ENCODE measurements around the gene CD2BP2. TPM values are rescaled to one million over a fixed set of nuclear protein-coding genes. Genes with fewer than 3 reads are reported as not detected.

Gene CD2BP2
- total RNA-seq, 2 experiments from 2014 or later: 43.8 to 44.5 TPM

DNA sequence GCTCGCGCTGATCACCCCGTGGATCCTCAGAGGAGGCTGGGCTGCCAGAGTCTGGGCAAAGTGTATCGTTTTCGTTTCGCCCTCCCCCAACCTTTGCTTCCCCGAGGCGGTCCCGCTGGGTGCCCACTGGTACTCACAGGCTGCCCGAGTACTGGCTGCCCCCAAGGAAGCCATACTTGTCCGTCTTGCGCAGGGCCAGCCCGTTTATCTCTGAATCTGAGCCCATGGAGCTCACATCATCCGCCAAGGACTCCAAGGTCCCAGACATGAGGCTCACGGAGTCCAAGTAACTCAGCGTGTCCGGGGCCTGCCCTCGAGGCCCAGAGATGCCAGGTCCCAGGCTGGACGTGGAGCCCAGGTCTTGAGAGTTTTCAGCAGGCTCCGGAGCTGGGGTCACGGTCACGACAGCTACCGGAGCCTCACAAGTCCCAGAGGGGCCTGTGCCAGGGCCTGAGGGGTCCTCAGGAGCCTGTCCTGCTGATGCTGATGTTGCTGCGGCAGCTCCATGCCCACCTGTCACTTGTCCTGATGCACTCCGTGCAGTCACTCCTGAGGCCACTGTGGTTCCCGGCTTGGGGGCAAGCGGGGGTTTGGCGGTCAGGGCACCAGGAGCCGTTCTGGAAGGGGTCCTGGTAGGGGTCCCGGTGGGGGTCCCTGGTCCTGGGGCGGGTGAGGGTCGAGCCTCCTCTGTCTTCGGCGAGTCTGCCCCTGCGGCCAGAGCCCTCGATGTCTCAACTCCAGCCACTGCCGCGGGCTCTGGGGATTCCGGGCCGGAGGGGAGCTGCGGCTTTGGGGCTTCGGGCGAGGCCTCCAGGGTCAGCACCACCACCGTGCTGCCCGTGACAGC lies 14.2 kb upstream of the CD2BP2 start:
- peaks cover 38% of the 10 kb centered on the region for H3K36me3 Mint-ChIP-seq (ENCODE audit: low read depth)
- no peak for ATAC-seq
- H3K27ac Mint-ChIP-seq: peak overlapping the region; percentile 86
- H3K4me1 Mint-ChIP-seq (ENCODE audit: low read depth): peaks cover 33% of the 10 kb centered on the region
- TF ChIP-seq, protein P1, sequence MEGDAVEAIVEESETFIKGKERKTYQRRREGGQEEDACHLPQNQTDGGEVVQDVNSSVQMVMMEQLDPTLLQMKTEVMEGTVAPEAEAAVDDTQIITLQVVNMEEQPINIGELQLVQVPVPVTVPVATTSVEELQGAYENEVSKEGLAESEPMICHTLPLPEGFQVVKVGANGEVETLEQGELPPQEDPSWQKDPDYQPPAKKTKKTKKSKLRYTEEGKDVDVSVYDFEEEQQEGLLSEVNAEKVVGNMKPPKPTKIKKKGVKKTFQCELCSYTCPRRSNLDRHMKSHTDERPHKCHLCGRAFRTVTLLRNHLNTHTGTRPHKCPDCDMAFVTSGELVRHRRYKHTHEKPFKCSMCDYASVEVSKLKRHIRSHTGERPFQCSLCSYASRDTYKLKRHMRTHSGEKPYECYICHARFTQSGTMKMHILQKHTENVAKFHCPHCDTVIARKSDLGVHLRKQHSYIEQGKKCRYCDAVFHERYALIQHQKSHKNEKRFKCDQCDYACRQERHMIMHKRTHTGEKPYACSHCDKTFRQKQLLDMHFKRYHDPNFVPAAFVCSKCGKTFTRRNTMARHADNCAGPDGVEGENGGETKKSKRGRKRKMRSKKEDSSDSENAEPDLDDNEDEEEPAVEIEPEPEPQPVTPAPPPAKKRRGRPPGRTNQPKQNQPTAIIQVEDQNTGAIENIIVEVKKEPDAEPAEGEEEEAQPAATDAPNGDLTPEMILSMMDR (IDR thresholded peaks at IDR 0.05): no peak
- peak; percentile 30 for DNase-seq
- CTCF ChIA-PET: interaction anchor here (1.2 to 1.6 kb wide), 3 partner anchors 11 to 40 kb away, joined by 3 to 7 read pairs (median 6); no protein-coding TSS in a partner anchor
- no peaks in the 10 kb centered on the region for H3K9me3 Mint-ChIP-seq
- H3K27me3 Mint-ChIP-seq: no peaks in the 10 kb centered on the region
- H3K4me3 Mint-ChIP-seq: peak overlapping the region; percentile 95
- POLR2A ChIA-PET: interaction anchor here (1.0 to 8.0 kb wide), 5 partner anchors 12 to 46 kb away, joined by 3 to 73 read pairs (median 6); partner anchors contain the start of genes CD2BP2 and ZNF48
- intact Hi-C loops (cut with micrococcal nuclease): no loop called here

- Mint-ChIP-seq H3K27me3 (no peaks in the 10 kb centered on the region), H3K4me1 (ENCODE audit: low read depth) (peaks cover 33% of the 10 kb centered on the region), H3K9me3 (no peaks in the 10 kb centered on the region), H3K36me3 (ENCODE audit: low read depth) (peaks cover 41% of the 10 kb centered on the region), H3K27ac (peak overlapping the region; percentile 86), H3K4me3 (peak overlapping the region; percentile 95)
- CTCF ChIA-PET: interaction anchor here (1.2 to 1.6 kb wide), 3 partner anchors 10 to 41 kb away, joined by 3 to 6 read pairs (median 4); no protein-coding TSS in a partner anchor
- no peak for ATAC-seq
- POLR2A ChIA-PET: interaction anchor here (1.0 to 8.0 kb wide), 5 partner anchors 11 to 47 kb away, joined by 3 to 73 read pairs (median 6); partner anchors contain the start of genes CD2BP2 and ZNF48
- intact Hi-C loops (cut with micrococcal nuclease): no loop called here
- DNase-seq: no peak
- TF ChIP-seq, protein P1 (IDR thresholded peaks at IDR 0.05): no peak
These were observed 13.6 kb upstream of the CD2BP2 start for GRCh38 chr16:30368792-30369090.

- no peak for DNase-seq
- Mint-ChIP-seq H3K9me3 (no peaks in the 10 kb centered on the region), H3K36me3 (ENCODE audit: low read depth) (peaks cover 43% of the 10 kb centered on the region), H3K27me3 (no peaks in the 10 kb centered on the region), H3K4me1 (ENCODE audit: low read depth) (peaks cover 33% of the 10 kb centered on the region), H3K27ac (peak overlapping the region; percentile 86), H3K4me3 (peak overlapping the region; percentile 95)
- POLR2A ChIA-PET: interaction anchor here (1.5 to 8.0 kb wide), 3 partner anchors 11 to 27 kb away, joined by 6 to 73 read pairs (median 7); partner anchors contain the start of genes CD2BP2 and ZNF48
- CTCF ChIA-PET: interaction anchor here (1.2 to 1.6 kb wide), 4 partner anchors 10 to 42 kb away, joined by 3 to 6 read pairs (median 4); no protein-coding TSS in a partner anchor
- TF ChIP-seq, protein P1 (IDR thresholded peaks at IDR 0.05): no peak
- intact Hi-C loops (cut with micrococcal nuclease): no loop called here
- no peak for ATAC-seq
These were observed 13.1 kb upstream of the CD2BP2 start for GRCh38 chr16:30368122-30368791.

DNA sequence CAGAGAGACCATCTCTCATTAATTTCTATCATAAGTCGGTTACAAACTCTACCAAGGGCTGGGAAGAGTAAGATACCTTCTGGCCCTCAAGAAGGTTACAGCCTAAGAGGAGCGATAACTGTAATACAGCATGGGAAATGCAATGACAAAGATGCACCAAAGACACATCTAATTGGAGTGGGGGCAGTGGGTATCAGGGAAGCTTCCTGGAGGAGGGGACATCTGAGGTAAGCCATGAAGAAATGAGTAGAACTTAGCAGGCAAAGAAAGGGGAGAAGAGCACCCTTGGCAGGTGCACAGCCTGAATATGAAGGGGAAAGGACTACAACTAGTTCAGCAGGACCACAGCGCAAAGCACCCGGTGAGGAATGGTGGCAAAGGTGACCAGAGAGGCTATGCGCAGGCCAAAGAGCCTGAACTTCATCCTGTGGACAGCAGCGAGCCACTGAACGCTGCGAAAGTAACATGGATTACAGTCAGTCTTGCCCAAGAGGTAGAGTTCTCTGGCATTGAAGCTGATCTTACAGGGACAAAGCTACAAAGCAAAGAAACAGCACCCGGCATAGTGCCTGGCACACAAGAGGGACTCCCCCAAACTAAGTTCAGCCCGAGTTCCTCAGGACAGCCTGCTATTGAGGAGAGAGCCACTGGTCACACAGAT lies 12.4 kb upstream of the CD2BP2 start:
- Mint-ChIP-seq H3K9me3 (no peaks in the 10 kb centered on the region), H3K27ac (peak overlapping the region; percentile 86), H3K27me3 (no peaks in the 10 kb centered on the region), H3K4me1 (ENCODE audit: low read depth) (peaks cover 33% of the 10 kb centered on the region), H3K4me3 (peak overlapping the region; percentile 95), H3K36me3 (ENCODE audit: low read depth) (peaks cover 48% of the 10 kb centered on the region)
- ATAC-seq: no peak
- ChIA-PET CTCF (interaction anchor here (1.3 to 1.7 kb wide), 3 partner anchors 14 to 43 kb away, joined by 4 to 5 read pairs (median 4); no protein-coding TSS in a partner anchor), POLR2A (interaction anchor here (0.7 to 8.0 kb wide), 3 partner anchors 10 to 235 kb away, joined by 3 to 73 read pairs (median 3); partner anchors contain the start of gene CD2BP2)
- TF ChIP-seq, protein P1 (IDR thresholded peaks at IDR 0.05): no peak
- intact Hi-C loops (cut with micrococcal nuclease): no loop called here
- no peak for DNase-seq
